GM23338 (cell line): Measurements from ENCODE around the gene ULK2.

Experiments used
- CREB1 ChIP-seq: fragments of 250-450 bp; sonication (Bioruptor Pico); IDR thresholded peaks from 2 replicates; pipeline ENCODE4 v1.5.0; 2020; ENCODE audit warnings: low read depth, mild to moderate bottlenecking, moderate library complexity
- CTCF ChIP-seq, 2 experiments: fragments of 200-600 bp in 1 of 2; sonication (generic) in 1 of 2; conservative IDR thresholded peaks; 2 replicates each; pipeline versions ENCODE4 v1.5.1 to v1.6.1; 2016 to 2017; ENCODE audit warnings: antibody characterized with exemption in 2 of 2, low read depth in 2 of 2, mild to moderate bottlenecking in 2 of 2, moderate library complexity in 1 of 2
- ETS1 ChIP-seq: IDR thresholded peaks from 2 replicates; pipeline ENCODE4 v1.6.1; 2016; ENCODE audit warnings: antibody characterized with exemption
- EZH2 ChIP-seq: fragments of 200-600 bp; sonication (generic); IDR thresholded peaks from one replicate; pipeline ENCODE4 v1.8.0; 2017; ENCODE audit warnings: antibody characterized with exemption, mild to moderate bottlenecking, low read depth; ENCODE audit not compliant: unreplicated experiment
- EZH2phosphoT487 ChIP-seq: fragments of 200-600 bp; sonication (generic); IDR thresholded peaks from one replicate; pipeline ENCODE4 v1.8.1; 2018; ENCODE audit warnings: antibody characterized with exemption; ENCODE audit not compliant: unreplicated experiment
- JUNB ChIP-seq: IDR thresholded peaks from one replicate; pipeline ENCODE4 v1.6.1; 2016; ENCODE audit warnings: antibody characterized with exemption; ENCODE audit not compliant: unreplicated experiment
- NANOG ChIP-seq: IDR thresholded peaks from 2 replicates; pipeline ENCODE4 v1.6.1; 2016; ENCODE audit warnings: antibody characterized with exemption, borderline replicate concordance
- POLR2AphosphoS5 ChIP-seq: IDR thresholded peaks from 2 replicates; pipeline ENCODE4 v1.6.1; 2016; ENCODE audit warnings: antibody characterized with exemption, low read depth
- REST ChIP-seq: IDR thresholded peaks from one replicate; pipeline ENCODE4 v1.6.1; 2018; ENCODE audit warnings: antibody characterized with exemption; ENCODE audit not compliant: unreplicated experiment
- STAT1 ChIP-seq: IDR thresholded peaks from one replicate; pipeline ENCODE4 v1.6.1; 2016; ENCODE audit warnings: antibody characterized with exemption; ENCODE audit not compliant: unreplicated experiment
- ZNF114 ChIP-seq: fragments of 250-450 bp; sonication (Bioruptor Pico); IDR thresholded peaks from 2 replicates; pipeline ENCODE4 v1.5.0; 2020; ENCODE audit warnings: mild to moderate bottlenecking, moderate library complexity
- ZNF462 ChIP-seq: fragments of 250-450 bp; sonication (Bioruptor Pico); IDR thresholded peaks from 2 replicates; pipeline ENCODE4 v1.5.0; 2020; ENCODE audit warnings: mild to moderate bottlenecking, moderate library complexity

GRCh38 chr17:19723964-19724363 is 143.8 kb downstream of the ULK2 start:
- no peak for TF ChIP-seq POLR2AphosphoS5
- TF ChIP-seq CREB1 (CRISPR knock-in tag) = no peak
- TF ChIP-seq CTCF (conservative IDR thresholded peaks at IDR 0.05; ENCODE audit: low read depth in 2 of 2) = no peak
- TF ChIP-seq NANOG = no peak
- no peak for TF ChIP-seq EZH2
- no peak for TF ChIP-seq REST
- no peak for TF ChIP-seq ZNF462
- TF ChIP-seq EZH2phosphoT487 = no peak
- TF ChIP-seq JUNB = no peak
- no peak for TF ChIP-seq ETS1
- TF ChIP-seq ZNF114 (CRISPR knock-in tag) = no peak
- TF ChIP-seq STAT1 = no peak
